GM21529 (cell line): ENCODE data around the gene HELT.
"Not testable (repeated sequence)": the region's sequence is repeated elsewhere in the genome, so short reads cannot be mapped to it uniquely, and the experiment has no call there.

Source experiments
- ATAC-seq: cut with Tn5 transposase; IDR thresholded peaks from one replicate; pipeline ENCODE4 v1.9.1; 2021; ENCODE audit not compliant: unreplicated experiment

The HELT gene

DNA sequence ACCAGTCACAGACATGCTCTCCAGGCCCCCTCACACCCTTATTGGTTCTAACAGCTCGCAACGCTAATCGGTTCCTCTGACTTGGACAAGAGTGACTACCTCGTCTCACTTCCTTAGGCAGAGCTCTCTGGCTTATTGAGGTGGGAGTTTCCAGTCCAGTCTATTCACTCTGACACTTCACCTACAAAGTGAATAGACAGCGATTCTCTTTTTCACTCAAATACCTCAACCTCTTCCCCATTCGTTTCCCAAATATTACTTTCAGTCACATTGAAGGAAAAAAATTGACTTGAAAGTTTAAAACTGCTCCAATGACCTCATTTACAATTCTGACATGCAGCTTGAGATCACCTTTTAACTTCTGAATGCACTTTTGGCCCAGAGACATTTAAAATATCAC is 17.7 kb downstream of the HELT start:
- no peak for ATAC-seq

GRCh38 chr4:185036842-185037241 is 18.6 kb downstream of the HELT start:
- no peak for ATAC-seq

DNA sequence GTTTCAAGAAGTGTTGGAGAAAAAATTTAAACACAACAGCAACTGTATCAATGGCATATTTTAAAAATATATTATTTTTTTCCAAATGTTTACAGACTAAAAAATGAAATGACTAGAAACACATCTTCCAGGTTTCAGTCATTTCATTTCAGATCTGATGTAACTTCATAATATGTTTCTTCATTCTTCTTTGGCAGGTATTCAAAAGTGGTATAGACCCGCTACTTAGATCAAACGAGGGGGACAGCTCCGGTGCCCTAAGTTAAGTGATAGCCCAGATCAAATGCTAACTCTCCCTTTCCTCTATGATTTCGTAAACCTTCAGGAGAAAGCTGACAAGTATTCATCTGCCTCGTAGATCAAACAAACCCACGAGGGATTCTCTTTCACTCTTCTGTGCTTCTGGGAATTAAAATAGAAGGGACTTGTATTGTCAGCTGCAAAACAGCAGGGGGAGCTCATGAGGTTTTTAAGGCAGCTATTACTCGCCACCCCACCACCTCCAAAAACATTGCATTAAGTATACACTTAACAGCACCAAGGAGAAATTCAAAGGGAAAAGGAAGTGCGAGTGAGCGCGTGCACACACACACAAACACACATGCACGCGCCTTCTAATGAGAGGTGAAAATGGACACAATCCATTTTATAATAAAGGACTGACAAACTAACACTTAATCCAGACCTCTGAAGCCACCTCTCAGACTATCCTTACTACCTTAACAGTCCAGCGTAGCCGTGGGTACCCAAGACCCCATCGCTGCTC is 21.4 kb downstream of the HELT start:
- peak; percentile 88 for ATAC-seq

GRCh38 chr4:185040523-185040922 is 22.2 kb downstream of the HELT start:
- no peak for ATAC-seq

- ATAC-seq, result not testable (repeated sequence)
These were observed 32.0 kb downstream of the HELT start for GRCh38 chr4:185050286-185050685.

- not testable (repeated sequence) for ATAC-seq
These were observed 33.0 kb downstream of the HELT start for GRCh38 chr4:185051283-185051682.

DNA sequence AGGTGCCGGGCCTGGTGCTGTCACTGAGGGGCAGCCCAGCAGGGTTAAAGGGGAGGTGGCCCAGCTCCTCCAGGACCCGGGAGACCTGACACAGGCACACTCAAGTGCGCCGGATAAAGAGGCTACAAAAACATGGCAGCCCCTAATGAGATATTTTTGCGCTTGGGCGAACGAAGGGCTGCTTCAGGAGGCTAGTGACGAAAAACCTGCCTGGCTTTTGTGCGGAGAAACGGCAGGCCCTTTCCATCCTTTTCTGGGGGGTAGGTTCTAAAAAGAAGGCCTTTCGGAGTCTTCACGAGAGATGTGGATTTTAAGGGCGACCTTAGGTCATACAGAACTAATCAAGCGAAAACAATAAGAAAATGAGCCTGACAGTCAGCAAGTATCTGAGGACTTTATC is 35.5 kb downstream of the HELT start:
- ATAC-seq, result no peak

- ATAC-seq, result no peak
These were observed 36.0 kb downstream of the HELT start for GRCh38 chr4:185054272-185054671.

DNA sequence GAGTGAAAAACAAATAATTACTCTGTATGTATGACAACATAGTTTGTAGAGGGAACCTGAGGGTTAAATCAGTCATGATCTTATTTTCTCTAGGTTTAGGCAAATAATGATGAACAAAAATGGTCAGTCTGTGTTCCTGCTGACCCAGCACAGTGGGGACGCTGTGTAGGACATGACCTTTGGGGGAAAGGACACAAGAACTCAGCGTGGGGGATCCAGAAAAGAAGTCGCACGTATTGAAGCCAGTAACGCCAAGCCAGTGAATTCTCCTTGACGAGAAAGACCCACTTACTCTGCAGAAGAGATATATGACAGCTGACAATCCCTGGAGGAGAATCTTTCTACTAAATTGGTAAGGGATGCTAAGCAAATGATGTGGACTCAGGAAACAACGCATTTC is 36.6 kb downstream of the HELT start:
- no peak for ATAC-seq

GRCh38 chr4:185061610-185062009 is 43.3 kb downstream of the HELT start:
- ATAC-seq, result no peak

GRCh38 chr4:185062606-185063005 is 44.3 kb downstream of the HELT start:
- ATAC-seq, result no peak

DNA sequence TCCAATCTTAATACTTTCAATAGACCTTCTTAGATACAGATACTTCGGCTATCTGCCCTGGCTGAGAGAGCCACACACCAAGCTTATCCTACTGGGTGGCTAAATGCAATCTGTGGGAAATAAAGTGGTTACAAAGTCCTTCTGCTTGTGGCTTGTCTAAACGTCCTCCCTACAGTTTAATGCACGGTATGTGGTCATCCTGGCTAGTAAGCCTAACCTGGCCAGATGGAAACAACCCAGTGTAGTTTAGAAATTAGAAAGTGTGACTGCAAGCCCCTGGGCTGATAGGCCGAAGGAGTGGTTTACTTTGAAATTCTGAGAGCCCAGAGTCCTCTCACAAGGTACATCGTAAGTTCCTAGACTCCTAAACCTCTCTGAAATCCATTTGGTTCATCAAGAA is 47.9 kb downstream of the HELT start:
- no peak for ATAC-seq

DNA sequence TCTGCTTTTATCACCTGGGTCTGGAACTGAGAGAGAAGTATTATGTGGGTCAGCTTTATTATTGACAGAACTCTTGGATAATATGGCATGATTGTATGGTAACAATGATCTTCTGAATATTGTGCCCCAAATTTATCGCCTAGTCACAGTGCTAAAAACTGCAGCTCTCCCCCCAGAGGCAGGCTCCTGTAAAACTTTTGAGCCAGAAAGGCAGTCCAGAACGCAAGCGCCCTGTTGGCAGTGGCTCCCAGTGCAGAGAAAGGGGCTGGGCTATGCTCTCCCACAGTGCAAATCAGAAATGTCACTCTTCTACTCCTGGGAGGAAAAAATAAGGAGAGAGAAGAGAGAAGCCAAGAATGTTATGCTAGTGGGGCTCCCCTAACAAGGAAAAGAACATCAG is 50.5 kb downstream of the HELT start:
- no peak for ATAC-seq
